GM18907 (cell line): ENCODE results near the gene SF3B6.
"Not testable (repeated sequence)": the region's sequence is repeated elsewhere in the genome, so short reads cannot be mapped to it uniquely, and the experiment has no call there.

Experiments
- ATAC-seq: cut with Tn5 transposase; IDR thresholded peaks from one replicate; pipeline ENCODE4 v1.9.1; 2021; ENCODE audit warnings: mild to moderate bottlenecking, moderate library complexity; ENCODE audit not compliant: unreplicated experiment

SF3B6 gene

GRCh38 chr2:24075915-24076848 is at the start of gene SF3B6:
TSS of gene SF3B6 (minus strand) at chr2:24076326. CDS start at chr2:24076229, 97 bp downstream.
- peak; percentile 93 for ATAC-seq

- ATAC-seq = peak; percentile 16
Measured at GRCh38 chr2:24123922-24124580, 47.9 kb upstream of the SF3B6 start.

GRCh38 chr2:24123195-24123921 is 47.2 kb upstream of the SF3B6 start, which contains the start of the genes FAM228B and PFN4:
TSS of gene FAM228B (plus strand) at chr2:24123469. CDS start at chr2:24124362, 893 bp downstream.
TSS of gene PFN4 (minus strand) at chr2:24123334. CDS start at chr2:24122535, 799 bp downstream.
- ATAC-seq = peak; percentile 93

- no peak for ATAC-seq
Measured at GRCh38 chr2:24122366-24123194, 46.5 kb upstream of the SF3B6 start.

- ATAC-seq = no peak
Measured at GRCh38 chr2:24121469-24121868, 45.3 kb upstream of the SF3B6 start.

- ATAC-seq = no peak
Measured at GRCh38 chr2:24121066-24121465, 44.9 kb upstream of the SF3B6 start.

- ATAC-seq = no peak
Measured at GRCh38 chr2:24117902-24118301, 41.8 kb upstream of the SF3B6 start.

GRCh38 chr2:24115057-24115456 is 38.9 kb upstream of the SF3B6 start:
- no peak for ATAC-seq

- ATAC-seq = no peak
Measured at GRCh38 chr2:24111407-24111901, 35.3 kb upstream of the SF3B6 start.

- no peak for ATAC-seq
Measured at GRCh38 chr2:24110660-24111303, 34.7 kb upstream of the SF3B6 start.

GRCh38 chr2:24109431-24109830 is 33.3 kb upstream of the SF3B6 start:
- not testable (repeated sequence) for ATAC-seq

GRCh38 chr2:24107336-24107735 is 31.2 kb upstream of the SF3B6 start:
- ATAC-seq = no peak

GRCh38 chr2:24106786-24107185 is 30.7 kb upstream of the SF3B6 start:
- no peak for ATAC-seq

GRCh38 chr2:24105816-24106215 is 29.7 kb upstream of the SF3B6 start:
- no peak for ATAC-seq

- ATAC-seq = no peak
Measured at GRCh38 chr2:24104906-24105305, 28.8 kb upstream of the SF3B6 start.

GRCh38 chr2:24104110-24104650 is 28.1 kb upstream of the SF3B6 start:
- no peak for ATAC-seq

- ATAC-seq = no peak
Measured at GRCh38 chr2:24102677-24103076, 26.6 kb upstream of the SF3B6 start.

GRCh38 chr2:24101992-24102391 is 25.9 kb upstream of the SF3B6 start:
- no peak for ATAC-seq

GRCh38 chr2:24100732-24101131 is 24.6 kb upstream of the SF3B6 start:
- not testable (repeated sequence) for ATAC-seq
